Non-pigmented ciliary epithelial cell (primary cell): ENCODE measurements around the gene PPP1R1C.
"Not testable (repeated sequence)": the region's sequence is repeated elsewhere in the genome, so short reads cannot be mapped to it uniquely, and the experiment has no call there.

Experiments
- DNase-seq: peaks from one replicate; pipeline ENCODE4 v3.0.0-alpha.2; 2010; ENCODE audit warnings: low read depth

Gene PPP1R1C, protein sequence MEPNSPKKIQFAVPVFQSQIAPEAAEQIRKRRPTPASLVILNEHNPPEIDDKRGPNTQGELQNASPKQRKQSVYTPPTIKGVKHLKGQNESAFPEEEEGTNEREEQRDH

DNA sequence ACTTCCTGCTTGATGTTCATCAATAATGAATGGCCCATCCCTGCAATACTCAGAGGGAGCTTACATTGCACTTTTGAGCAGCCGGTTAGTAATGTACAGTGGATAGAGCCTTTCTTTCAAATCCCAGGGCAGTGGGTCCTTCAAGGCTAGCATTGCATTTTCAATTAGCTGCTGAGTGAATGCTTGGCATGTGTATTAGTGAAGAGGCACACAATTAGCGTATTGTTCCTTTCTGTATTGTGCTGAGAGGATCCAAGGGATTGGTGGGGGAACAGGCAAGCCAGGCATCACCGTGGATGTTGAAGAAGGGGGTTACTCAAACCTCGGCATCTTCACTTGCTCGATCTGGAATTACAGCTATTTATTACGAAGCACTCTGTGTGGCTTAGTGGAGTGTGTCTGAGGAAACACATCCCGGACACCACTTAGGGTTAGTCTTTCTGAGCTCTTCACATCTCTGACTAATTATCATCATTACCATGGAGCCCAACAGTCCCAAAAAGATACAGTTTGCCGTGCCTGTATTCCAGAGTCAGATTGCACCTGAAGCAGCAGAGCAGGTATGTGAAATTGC lies at the start of gene PPP1R1C:
Gene PPP1R1C (plus strand): TSS at position 222 of the 574 bp plus-strand sequence. CDS start 258 bp downstream, at position 480.
- no peak for DNase-seq

DNA sequence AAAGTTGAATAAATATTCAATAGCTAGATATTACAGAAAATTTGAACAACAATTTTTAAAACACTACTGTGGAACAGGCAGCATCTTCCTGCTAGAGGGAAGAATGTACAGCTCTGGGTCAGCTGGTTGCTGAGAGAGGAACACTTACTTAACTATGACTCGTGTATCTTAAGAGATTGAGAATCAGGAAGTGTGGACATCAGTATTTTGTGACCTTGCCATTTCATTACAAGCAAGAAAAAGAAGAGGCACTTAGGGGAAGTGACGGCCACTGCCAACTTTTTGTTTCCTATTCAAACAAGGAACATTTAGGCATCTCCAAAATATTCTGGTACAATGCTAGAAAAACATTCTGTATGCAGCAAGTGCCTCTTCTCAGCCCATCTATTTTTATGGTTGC lies 48.2 kb upstream of the PPP1R1C start:
- DNase-seq: no peak

DNA sequence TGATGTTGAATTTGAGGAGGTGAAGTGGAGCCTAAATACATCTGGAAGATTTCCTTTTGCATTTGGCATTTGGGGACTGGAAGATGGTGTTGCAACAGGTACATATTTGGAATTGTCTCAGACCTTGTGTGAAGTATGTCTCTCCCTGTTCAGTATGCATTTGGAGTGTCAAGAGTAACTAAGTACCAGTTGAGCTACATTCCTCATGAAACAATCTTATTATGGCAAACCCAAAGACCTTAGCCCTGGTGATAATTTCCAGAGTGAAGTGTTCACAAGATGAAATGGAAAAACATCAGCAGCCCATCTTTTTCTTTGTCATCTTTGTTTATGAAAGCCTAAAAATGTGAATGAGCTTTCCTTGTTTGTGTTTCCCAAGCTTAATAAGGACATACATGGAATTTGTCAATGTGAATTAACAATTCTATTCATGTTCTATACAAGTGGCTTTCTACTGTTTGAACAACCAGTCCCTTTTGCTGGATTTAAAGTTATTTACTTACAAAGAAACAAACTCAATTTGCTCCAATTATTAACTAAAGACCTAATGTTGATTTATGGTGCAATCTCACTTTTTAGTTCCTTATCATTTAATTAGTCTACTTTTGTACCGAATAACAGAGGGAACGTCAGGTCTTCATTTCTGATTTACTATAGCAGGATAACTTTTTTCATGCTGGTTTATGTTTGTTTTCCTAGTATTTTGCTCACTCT lies 42.1 kb upstream of the PPP1R1C start:
- no peak for DNase-seq

DNA sequence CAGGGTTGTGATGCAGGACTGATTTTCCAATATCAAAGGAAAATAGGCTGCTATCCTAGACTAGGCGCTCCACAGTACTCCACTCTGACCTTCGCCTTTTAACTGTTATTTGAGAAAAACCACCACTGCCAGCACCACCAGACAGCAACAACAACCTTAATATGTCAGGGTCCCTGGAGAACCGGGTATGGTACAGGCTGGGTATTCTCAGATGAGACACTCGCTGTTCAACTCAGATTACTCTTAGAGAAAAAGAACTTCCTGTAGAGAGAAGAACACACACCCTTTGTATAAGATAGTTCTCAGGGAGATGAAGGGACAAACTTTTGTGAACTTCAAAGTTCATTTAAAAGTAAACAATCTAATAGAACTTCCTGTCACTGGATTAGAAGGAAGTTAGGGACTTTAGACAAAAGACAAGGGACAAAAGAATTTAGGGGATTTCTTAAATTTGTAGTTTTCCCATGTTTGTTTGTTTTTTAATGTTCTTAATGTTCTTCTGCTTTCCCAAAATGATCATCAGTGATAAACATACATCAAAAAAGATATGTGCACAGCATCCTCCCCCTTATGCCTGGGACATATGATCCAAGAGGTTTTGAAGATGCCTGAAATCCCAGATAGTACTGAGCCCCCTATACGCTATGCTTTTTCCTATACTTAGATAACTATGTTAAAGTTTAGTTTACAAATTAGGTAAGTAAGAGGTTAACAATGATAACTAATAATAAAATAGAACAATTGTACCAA lies 41.3 kb upstream of the PPP1R1C start:
- no peak for DNase-seq

DNA sequence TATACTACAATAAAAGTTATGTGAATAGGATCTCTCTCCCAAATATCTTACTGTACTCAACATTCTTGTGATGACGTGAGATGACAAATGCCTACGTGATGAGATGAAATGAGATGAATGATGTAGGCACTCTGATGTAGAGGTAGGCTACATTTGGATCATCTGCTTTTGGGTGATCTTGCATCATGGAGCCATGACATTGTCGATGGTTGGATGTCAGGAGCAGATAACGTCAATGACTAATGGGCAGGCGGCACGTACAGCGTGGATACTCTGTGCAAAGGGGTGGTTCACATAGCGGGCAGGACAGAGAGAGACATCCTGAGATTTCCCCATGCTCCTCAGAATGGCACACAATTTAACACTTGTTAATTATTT lies 40.8 kb upstream of the PPP1R1C start:
- DNase-seq: no peak

DNA sequence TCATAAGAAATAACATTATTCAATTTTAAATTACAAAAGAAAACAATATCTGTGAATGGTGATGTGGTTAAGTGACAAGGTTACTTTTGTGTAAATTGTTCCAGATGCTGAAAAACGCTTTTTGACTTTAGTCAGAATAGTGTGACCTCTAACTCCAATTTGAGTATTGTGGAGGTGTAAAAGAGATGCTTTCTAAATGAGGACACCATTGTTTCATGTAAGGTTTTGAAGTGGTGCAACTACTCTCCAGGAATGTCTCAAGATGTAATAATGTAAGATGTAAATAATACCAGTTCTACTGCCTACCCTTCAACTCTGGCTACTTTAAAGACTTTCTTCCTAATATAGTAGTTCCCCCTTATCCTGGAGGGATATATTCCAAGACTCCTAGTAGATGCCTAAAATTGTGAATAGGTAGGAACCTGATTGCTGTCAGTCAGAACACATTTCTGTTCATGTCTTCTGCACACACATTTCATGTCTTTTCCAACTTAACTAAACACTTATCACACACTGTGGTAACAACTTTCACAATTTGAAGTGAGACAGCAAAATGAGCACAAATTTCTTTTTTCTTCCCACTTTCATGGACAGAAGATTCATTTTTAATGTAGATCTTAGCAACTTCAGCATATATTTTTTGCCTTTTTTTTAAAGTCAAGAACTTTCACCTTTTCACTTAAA lies 39.1 kb upstream of the PPP1R1C start:
- no peak for DNase-seq

- no peak for DNase-seq
These were observed 38.4 kb upstream of the PPP1R1C start for GRCh38 chr2:181947273-181947672.

DNA sequence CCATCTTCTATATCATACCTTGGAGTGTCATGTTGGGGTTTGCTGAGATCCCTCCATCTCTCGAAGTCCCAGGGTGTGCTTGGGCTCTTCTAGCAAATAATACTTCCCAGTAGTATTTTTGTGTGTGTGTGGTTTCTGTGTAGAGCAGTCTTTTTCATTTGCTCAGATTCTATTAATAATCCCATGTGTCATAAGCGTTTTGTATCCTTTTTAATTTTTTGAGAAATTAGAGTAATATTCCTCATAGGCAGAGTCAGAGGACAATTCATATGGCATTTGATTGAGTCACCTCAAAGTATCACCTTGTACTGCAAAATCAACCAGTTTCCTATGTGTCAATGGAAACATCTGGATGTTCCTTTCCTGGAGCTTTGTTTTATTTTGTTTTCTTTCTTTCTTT lies 37.4 kb upstream of the PPP1R1C start:
- no peak for DNase-seq

GRCh38 chr2:181949047-181949446 lies 36.6 kb upstream of the PPP1R1C start:
- no peak for DNase-seq

DNA sequence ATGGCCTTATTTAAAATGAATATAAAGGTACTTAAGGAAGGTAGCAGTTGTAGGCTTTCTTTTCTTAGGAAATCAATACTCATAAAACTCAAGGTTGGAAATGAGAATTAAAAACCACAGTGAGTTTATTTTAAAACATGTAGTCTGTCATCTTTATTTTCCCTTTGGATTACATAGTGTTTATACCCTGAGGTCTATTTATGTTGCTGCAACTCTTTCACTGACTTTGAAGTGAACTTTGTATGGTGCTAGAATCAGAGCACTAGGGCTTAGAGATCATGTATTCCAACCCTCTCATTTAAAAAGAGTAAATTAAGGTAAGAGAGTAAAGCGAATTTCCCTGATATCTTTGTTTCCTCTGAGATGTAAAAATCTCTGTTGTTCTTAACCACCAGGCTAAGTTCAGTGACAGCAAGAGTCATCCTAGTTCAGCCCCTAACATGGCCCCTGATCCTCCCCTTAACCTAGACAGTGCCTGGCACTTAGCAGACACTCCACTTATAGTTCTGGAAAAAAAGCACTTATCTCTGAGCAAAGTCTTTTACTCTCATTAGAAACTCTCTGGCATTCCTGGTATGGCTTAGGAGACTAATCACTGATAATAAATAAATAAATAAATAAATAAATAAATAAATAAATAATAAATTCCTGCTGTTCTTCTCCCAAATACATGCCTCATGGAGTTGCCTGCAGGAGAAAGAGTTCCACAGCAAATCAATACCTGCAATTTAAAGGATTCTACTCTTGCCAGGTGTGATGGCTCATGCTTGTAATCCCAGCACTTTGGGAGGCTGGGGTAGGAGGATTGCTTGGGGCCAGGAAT lies 33.0 kb upstream of the PPP1R1C start:
- no peak for DNase-seq

- DNase-seq: no peak
These were observed 31.6 kb upstream of the PPP1R1C start for GRCh38 chr2:181953881-181954537.

DNA sequence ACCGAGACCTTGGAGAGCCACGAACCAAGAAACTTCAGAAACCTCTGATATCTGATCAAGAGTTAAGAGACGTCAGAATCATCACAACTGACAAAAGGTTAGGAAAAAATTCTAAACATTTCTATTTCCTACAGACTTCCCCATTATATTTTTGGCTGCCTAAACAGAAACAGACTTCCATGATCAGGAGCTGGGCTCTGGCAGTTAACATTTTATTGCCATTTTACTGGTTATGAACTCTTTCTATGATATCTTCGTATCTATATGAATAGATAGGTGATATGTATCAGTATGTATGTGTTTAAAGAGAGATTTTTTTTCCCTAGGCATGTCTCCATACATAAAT lies 31.1 kb upstream of the PPP1R1C start:
- DNase-seq: no peak

- no peak for DNase-seq
These were observed 30.6 kb upstream of the PPP1R1C start for GRCh38 chr2:181955010-181955409.

DNA sequence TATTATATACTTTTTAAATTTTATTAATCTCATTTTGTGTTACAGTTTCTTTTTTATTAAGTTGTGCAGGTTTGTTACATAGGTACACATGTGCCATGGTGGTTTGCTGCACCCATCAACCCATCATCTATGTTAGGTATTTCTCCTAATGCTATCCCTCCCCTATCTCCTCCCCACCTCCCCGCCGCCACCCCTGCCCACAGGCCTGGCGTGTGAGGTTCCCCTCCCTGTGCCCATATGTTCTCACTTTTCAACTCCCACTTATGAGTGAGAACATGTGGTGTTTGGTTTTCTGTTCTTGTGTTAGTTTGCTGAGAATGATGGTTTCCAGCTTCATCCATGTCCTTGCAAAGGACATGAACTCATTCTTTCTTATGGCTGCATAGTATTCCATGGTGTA lies 29.8 kb upstream of the PPP1R1C start:
- DNase-seq: not testable (repeated sequence)

DNA sequence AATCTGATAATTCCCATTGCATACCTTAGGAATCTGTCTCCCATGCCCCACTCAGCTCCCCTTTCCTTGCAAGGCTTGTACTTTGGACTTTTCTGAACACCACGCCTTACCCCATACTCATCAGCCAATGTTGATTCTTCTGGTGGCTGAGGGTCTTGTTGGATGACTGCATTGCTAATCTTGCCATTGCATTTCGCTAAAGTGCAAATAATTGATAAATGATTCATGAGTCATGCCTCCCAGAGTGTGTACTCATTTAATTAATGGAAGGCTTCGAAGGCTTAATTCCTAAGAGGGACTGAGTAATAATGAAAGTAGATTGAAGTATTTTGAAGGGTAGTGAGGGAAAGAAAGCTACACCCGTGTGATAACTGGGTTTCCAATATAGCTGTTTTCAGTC lies 28.0 kb upstream of the PPP1R1C start:
- no peak for DNase-seq

DNA sequence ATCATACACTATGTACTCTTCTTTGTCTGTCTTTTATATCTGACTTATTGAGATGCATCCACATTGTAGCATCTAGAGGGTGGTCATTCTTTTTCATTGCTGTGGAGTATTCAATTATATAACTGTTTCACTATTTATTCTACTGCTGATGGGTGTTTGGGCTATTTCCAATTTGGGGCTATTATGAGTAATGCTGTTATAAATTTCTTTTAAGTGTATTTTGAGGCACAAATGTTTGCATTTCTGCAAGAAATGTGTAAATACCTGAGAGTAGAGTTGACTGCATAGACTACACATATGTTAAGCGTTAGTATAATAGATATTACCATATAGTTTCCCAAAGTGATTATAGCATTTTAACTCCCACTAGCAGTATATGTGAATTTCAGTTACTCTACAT lies 26.9 kb upstream of the PPP1R1C start:
- no peak for DNase-seq

DNA sequence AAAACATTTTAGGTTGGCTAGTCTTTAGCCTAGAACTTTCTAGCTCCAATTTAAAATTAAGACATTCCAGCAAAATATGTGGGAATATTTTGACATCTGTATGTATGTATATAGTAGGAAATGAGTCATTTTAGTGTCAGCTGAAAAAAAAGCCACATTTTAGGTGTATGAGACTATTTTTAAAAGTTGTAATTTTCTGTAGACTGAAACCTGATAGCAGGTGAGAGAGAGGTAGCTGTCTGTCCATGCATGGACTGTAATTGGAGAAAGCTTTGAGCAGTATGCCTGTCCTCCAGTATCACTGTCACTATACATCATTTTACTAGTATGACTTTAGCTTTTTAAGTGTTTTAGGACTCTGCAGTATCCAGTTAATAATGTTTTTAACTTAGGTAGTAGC lies 26.1 kb upstream of the PPP1R1C start:
- no peak for DNase-seq

- DNase-seq: not testable (repeated sequence)
These were observed 24.5 kb upstream of the PPP1R1C start for GRCh38 chr2:181961167-181961566.

DNA sequence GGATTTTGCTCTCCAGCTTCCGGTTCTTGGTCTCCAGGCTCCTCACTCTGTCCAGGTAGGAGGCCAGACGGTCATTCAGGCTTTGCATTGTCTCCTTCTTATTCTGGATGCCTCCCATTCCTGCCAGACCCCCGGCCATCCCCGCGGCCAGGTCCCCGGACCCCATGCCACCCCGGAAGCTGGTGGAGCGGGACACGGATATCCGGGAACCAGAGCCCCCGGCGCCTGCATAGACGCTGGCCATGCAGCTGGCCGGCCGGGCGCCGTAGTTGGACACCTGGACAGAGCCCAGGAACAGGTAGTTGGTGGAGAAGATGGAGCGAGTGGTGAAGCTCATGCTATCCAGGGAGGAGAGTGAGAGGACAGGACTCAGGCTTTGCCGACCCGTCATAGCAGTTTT lies 23.5 kb upstream of the PPP1R1C start:
- DNase-seq: no peak

DNA sequence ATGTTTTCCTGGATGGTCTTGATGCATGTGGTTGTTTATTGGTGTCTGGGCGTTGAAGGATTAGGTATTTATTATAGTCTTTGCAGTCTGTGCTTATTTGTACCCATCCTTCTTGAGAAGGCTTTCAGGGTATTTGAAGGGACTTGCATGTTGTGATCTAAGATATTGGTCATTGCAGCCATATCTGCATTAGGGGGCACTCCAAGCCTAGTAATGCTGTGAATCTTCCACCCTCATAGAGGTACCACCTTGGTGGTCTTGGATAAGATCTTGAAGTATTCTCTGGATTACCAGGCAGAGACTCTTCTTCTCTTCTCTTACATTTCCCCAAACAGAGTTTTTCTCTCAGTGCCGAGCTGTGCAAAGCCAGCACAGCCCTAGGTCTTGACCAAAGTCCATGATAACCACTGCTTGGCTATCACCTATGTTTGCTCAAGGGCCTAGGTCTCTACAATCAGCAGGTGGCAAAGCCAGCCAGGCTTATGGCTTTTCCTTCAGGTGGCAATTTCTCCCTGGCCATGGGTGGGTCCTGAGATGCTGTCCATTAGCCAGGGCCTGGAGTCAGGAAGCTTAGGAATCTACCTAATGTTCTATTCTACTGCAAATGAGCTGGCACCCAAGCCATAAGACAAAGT lies 15.4 kb upstream of the PPP1R1C start:
- DNase-seq: no peak

- DNase-seq: no peak
These were observed 14.6 kb upstream of the PPP1R1C start for GRCh38 chr2:181971032-181971431.
